Non-pigmented ciliary epithelial cell (primary cell): Measurements from ENCODE around the gene ZNF853.
"Not testable (repeated sequence)": the region's sequence is repeated elsewhere in the genome, so short reads cannot be mapped to it uniquely, and the experiment has no call there.

ENCODE experiments used
- DNase-seq: peaks from one replicate; pipeline ENCODE4 v3.0.0-alpha.2; 2010; ENCODE audit warnings: low read depth

Gene ZNF853

GRCh38 chr7:6606866-6607583 is 8.4 kb upstream of the ZNF853 start:
- DNase-seq = no peak

- no peak for DNase-seq
Measured at GRCh38 chr7:6607651-6608051, 7.8 kb upstream of the ZNF853 start.

GRCh38 chr7:6608081-6608480 is 7.3 kb upstream of the ZNF853 start:
- no peak for DNase-seq

GRCh38 chr7:6608794-6609193 is 6.6 kb upstream of the ZNF853 start:
- no peak for DNase-seq

GRCh38 chr7:6612819-6613218 is 2.6 kb upstream of the ZNF853 start:
- no peak for DNase-seq

GRCh38 chr7:6613706-6614105 is 1.7 kb upstream of the ZNF853 start:
- DNase-seq = no peak

- no peak for DNase-seq
Measured at GRCh38 chr7:6615723-6616555, 529 bp downstream of the ZNF853 start.

- no peak for DNase-seq
Measured at GRCh38 chr7:6616854-6617643, 1.6 kb downstream of the ZNF853 start.

- DNase-seq = peak; percentile 4
Measured at GRCh38 chr7:6618621-6619020, 3.2 kb downstream of the ZNF853 start.

- DNase-seq = no peak
Measured at GRCh38 chr7:6619961-6620360, 4.6 kb downstream of the ZNF853 start.

GRCh38 chr7:6621195-6622133 is 6.1 kb downstream of the ZNF853 start:
- no peak for DNase-seq

- DNase-seq = no peak
Measured at GRCh38 chr7:6622134-6622710, 6.8 kb downstream of the ZNF853 start.

GRCh38 chr7:6623589-6624245 is 8.3 kb downstream of the ZNF853 start:
- no peak for DNase-seq

GRCh38 chr7:6624246-6624611 is 8.8 kb downstream of the ZNF853 start:
- no peak for DNase-seq

- no peak for DNase-seq
Measured at GRCh38 chr7:6628045-6628444, 12.6 kb downstream of the ZNF853 start.

GRCh38 chr7:6630007-6630849 is 14.8 kb downstream of the ZNF853 start:
- DNase-seq = no peak

GRCh38 chr7:6631605-6632004 is 16.2 kb downstream of the ZNF853 start:
- DNase-seq = no peak

GRCh38 chr7:6634021-6634420 is 18.6 kb downstream of the ZNF853 start:
- no peak for DNase-seq

GRCh38 chr7:6634971-6635370 is 19.6 kb downstream of the ZNF853 start:
- not testable (repeated sequence) for DNase-seq
